Stimulated activated CD4-positive, alpha-beta T cell treated with anti-CD3 and anti-CD28 coated beads, Interleukin-12 subunit alpha, Interleukin-12 subunit beta, amount 100 ng/mL, for 48 hours (primary cell): ENCODE measurements around the gene DEFB125.

Experiments
- DNase-seq, 3 donors: peaks; one replicate each; pipeline ENCODE4 v3.0.0-alpha.2; 2020; ENCODE audit warnings: low read depth in 2 of 3, low spot score in 1 of 3

DEFB125 gene

GRCh38 chr20:145877-146276, 58.4 kb downstream of the DEFB125 start:
- no peak for DNase-seq
